NCI-H774 (cell line): ENCODE results near the gene HPS1.

Experiments used
- DNase-seq: peaks from one replicate; lab custom pipeline; 2025; lab: John Stamatoyannopoulos, UW

The HPS1 gene

GRCh38 chr10:98446661-98447221 is at the start of gene HPS1:
TSS of gene HPS1 (minus strand) at chr10:98446935. CDS start at chr10:98443240, 3,695 bp downstream.
- peak; percentile 26 for DNase-seq

DNA sequence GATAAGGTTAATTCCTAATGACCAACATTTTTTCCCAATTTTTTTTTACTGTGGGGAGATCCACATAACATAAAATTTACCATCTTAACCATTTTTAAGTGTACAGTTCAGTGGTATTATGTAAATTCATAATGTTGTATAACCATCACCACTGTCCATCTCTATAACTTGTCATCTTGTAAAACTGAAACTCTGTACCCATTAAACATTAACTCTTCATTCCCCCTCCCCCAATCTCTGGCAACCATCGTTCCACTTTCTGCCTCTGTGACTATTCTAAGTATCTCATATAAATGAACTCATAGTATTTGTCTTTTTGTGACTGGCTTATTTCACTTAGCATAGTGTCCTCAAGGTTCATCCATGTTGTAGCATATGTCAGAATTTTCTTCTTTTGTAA is 46.0 kb upstream of the HPS1 start:
- DNase-seq: no peak

GRCh38 chr10:98489561-98490481 is 43.1 kb upstream of the HPS1 start:
- DNase-seq: no peak

GRCh38 chr10:98488669-98489430 is 42.1 kb upstream of the HPS1 start:
- no peak for DNase-seq

DNA sequence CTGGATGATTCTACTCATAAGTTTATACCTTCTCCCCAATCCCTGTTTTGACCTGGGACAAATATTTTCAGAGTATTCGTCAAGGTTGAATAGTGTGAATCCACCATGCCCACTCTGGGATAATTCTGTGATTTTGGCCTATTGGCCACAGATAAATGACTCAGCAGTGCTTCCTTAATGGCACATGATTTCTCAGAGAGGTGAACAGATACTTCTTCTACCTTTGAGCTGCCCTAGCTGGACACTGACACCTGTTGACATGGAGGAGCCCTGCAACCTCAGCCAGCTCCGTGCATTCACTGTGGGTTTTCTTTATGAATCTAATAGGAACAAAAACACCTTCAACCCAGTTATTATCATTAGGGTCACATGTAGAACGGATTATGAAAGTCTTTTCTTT is 40.9 kb upstream of the HPS1 start:
- DNase-seq: no peak

DNA sequence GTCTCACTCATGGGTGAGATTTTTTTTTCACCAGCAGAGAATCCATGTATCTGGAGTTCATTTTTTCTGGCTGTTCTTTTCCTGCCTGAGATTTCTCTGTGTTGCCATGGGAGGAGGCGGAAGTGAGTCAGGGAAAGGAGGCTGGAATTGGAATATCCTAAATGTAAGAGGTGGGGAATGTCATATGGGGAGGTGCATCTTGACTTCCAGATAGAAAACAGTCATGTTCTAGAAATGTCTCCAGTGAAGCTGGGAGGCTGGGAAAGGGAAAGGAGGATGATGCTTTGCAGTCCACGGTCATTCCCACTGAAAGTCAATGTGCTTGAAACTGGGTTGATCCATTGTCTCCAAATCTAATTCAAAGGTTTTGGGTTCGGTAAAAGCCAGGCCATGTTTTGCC is 39.7 kb upstream of the HPS1 start:
- DNase-seq: no peak

DNA sequence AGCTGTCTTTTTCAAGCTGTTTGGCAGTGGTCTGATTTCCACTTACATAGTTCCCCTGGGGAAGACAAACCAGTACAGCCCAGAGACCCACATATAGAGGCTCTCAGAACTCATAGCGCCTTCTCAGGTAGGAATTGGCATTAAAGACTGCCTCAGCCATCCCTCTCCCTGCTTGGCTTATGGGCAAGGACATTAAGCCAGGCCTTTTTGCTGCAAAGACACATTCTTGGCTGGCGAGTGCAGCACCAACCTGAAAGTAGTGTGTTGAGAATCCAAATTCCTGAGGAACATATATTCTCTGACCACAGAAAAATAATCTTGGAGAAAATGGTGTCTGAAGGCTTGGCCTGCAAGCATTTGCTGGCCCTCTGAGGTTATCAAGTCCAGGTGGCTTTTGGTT is 39.2 kb upstream of the HPS1 start:
- no peak for DNase-seq

DNA sequence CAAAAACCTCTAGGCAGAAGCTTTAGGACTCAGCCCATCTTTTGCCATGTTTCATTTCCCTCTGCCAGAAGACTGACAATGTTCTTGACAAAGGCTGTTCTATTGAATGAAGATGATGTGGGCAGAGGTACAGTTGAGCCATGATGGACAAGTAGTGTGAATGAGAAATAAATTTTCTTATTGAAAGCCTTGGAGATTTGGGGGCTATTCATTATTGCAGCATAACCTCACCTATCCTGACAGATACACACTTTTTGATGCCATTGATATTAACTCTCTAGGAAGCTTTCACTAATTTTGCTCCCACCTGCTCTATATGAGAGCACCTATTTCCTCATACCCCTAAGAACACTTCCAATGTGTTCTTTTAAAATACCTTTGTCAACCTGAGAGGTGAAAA is 36.9 kb upstream of the HPS1 start:
- no peak for DNase-seq

GRCh38 chr10:98482096-98482495 is 35.4 kb upstream of the HPS1 start:
- DNase-seq: no peak

- DNase-seq: no peak
Measured at GRCh38 chr10:98481404-98481945, 34.7 kb upstream of the HPS1 start.

DNA sequence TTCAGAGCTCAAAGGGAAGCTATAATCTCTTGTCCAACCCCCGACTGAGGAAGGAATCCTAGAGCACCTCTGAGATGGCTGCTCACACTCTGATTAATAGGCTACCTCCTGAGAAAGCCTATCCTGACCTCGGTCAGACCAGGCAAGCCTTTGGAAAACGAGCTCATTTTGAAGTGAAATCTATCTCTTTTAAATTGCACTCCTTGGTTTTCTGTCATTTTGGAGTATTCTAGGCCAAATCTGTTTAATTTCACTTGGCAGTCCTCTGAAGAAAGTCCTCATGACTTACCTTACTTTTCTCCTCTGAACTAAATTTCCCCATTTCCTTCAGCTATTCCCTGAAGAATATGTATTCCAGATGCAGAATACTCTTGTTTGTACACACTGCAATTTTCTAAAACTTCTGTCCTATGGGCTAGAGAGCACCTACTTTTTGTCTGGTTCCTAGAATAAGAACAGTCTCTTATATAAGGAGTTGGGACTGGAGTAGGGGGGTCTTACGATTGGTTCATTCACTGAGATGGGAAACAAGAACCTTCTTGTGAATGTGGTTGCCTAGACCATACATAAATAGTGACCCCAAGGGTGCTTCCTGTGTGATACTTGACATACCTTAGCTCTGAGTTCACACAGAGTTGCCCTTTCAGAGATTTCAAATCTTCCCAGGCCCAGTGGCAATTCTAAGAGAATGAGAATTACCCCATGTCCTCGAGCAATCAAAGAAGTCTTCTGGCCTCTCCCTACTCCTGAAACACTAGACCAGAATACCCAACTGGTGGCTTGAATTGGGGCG is 31.9 kb upstream of the HPS1 start:
- DNase-seq: no peak

- no peak for DNase-seq
Measured at GRCh38 chr10:98477861-98478260, 31.1 kb upstream of the HPS1 start.

GRCh38 chr10:98474628-98475027 is 27.9 kb upstream of the HPS1 start:
- no peak for DNase-seq

GRCh38 chr10:98472196-98472595 is 25.5 kb upstream of the HPS1 start:
- DNase-seq: no peak

DNA sequence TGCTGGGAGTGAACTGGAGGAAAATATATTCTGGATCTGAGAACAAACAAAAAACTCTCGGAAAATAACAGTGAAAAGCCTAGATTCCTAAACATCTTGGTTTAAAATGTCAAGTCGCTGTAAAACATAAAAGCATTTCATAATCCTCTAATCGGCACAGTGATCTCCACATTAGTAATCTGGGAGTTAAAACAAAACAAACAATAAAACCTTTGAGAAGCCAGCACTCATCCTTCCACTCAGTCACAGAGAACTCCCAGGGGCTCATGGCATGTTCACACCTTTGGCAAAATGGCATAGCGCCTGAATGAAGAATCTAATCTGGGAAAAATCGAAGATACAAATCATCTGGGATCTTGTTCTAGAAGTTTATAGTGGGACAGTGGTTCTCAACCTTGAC is 24.1 kb upstream of the HPS1 start:
- DNase-seq: no peak

DNA sequence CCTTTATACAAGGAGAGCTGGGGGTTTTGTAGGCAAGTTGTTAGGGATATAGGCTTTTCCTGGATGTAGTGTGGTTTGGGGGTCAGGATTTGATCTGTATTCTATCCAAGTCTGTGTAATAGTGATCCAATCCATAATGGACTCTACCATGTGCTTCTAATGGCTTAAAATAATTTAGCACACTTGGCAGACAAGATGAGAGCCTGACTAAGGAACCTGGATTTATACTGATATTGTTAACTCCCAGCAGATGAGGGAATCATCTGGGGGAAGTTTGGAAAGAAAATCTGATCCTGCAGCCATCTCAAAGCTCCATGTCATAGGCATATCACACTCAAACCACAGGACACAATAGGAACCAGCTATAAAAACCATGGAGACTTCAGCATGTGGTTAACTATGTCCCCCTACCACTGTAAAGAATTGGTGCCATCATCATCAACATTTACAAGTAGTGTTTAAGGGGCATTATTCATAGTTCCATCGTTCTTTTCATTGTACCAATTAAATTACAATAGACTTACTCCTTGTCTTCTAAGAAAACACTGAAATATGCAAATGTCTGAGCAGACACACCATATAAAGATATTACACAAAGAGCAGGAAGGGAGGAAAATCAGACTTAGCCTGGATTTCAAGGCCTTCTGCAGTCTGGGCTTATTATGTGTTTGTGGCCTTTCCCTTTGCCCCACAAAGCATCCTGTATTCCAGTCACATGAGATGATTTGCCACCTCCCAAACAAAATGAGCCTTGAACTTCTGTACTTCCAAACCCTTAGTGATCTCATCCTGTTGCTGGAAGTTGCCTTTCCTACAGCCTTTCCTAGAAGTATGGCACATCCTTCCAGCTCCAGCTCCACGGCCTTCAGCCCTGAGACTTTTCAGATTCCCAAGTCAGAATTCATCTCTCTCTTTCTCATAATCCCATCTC is 22.5 kb upstream of the HPS1 start:
- no peak for DNase-seq

- peak; percentile 50 for DNase-seq
Measured at GRCh38 chr10:98467506-98468318, 21.0 kb upstream of the HPS1 start.

DNA sequence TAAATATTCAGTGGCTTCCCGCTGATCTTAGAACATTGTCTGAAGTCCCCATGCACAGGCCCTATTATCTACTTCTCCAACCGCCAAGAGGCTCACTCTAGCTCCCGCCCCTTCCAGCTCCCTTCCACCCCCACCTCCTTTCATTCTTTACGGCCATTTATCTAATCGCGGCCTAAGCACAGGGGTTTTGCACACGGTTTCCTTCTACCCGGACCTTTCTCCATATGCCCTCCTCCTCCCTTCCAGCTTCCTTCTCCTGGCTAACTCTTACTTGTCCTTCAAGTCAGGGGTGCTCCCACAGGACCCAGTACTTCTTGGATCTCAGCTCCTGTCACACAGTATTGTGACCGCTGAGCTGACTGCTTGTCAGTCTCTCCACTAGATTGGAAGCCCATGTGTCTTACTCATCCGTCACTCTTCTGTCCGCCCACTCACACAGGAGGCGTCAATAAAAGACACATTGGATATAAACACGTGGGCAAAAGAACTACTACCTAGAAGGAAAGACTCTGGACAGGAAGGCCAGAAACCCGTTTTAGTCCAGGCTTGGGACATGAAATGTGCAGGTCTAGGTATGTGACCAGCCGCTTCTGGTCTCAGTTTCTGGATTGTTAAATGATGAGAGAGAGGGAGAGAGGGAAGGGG is 20.2 kb upstream of the HPS1 start:
- DNase-seq: no peak

DNA sequence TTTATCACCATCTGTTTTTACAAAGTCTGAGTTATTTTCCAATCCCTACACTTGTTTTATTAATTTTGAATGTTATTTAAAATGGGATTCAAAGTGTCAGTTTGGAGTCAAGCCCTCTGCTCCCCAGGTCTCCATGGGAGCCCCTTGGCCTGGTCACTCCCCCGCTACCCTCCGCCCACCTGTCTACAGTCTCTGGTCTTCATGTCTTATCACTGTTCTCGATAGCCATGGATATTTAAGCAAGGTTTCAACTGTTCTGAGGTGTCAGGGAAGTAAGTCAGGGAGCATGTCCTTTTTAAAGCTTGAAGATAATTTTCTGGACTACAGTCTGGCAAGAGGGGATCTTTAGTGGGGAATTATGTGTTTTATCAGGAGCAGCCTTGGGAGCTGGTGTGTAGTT is 19.1 kb upstream of the HPS1 start:
- DNase-seq: no peak
